Body of pancreas (tissue), 4 donors: Measurements from ENCODE around the gene TSNAX. TPM values are rescaled to one million over a fixed set of nuclear protein-coding genes. Genes with fewer than 3 reads are reported as not detected.

Experiments used
- ATAC-seq: fragments of 150-250 bp; one replicate; pipeline ENCODE4 v1.9.1; 2016
- DNase-seq, 4 donors: peaks; one replicate each; pipeline ENCODE4 v3.0.0-alpha.2; 2019
- H3K27ac ChIP-seq, 4 donors: fragments of 200-600 bp; sonication (generic); 1 replicate in 3 of 4; 2 replicates in 1 of 4; pipeline versions ENCODE4 v1.5.1 to v1.6.1; 2016 to 2019; ENCODE audit warnings: mild to moderate bottlenecking in 1 of 4, mixed read lengths in 1 of 4, moderate library complexity in 1 of 4
- H3K27me3 ChIP-seq, 2 donors: fragments of 200-600 bp; sonication (generic); one replicate each; pipeline ENCODE4 v1.6.0; 2016; ENCODE audit warnings: mild to moderate bottlenecking in 1 of 2
- H3K36me3 ChIP-seq, 2 donors: fragments of 200-600 bp; sonication (generic); replicated peaks in 1 of 2; 2 replicates each; pipeline ENCODE4 v1.5.1; 2016; ENCODE audit warnings: low read depth in 2 of 2; ENCODE audit not compliant: insufficient read depth in 1 of 2
- H3K4me1 ChIP-seq: fragments of 200-600 bp; sonication (generic); one replicate; pipeline ENCODE4 v1.6.0; 2016
- H3K4me3 ChIP-seq, 2 donors: fragments of 200-600 bp; sonication (generic); 1 replicate in 1 of 2; 2 replicates in 1 of 2; pipeline ENCODE4 v1.5.1; 2016 to 2019
- H3K9me3 ChIP-seq, 3 donors: fragments of 200-600 bp; sonication (generic); 1 replicate in 2 of 3; 2 replicates in 1 of 3; pipeline ENCODE4 v1.5.1; 2016
- CTCF ChIP-seq, 7 experiments: fragments of 450-650 bp in 4 of 7; fragments of 200-600 bp in 3 of 7; sonication (generic) in 3 of 7; IDR thresholded peaks; one replicate each; pipeline ENCODE4 v1.5.1; 2016 to 2019; ENCODE audit warnings: antibody characterized with exemption in 7 of 7
- POLR2A ChIP-seq, 3 donors: fragments of 450-650 bp; IDR thresholded peaks; one replicate each; pipeline ENCODE4 v1.6.1; 2016; ENCODE audit warnings: antibody characterized with exemption in 3 of 3, mild to moderate bottlenecking in 2 of 3
- WGBS, 2 donors: methylation state at CpG; one replicate each; pipeline ENCODE4 v1.1.5; 2017; 5-methylcytosine and 5-hydroxymethylcytosine counted together
- intact Hi-C: fragments of 100-400 bp; cut with DNase I; formaldehyde crosslinking; loops from one replicate; pipeline ENCODE4 v1.15.1; 2023
- total RNA-seq, 2 donors: library from RNA; depleted of rRNA; stranded (reverse); fragments of >200 nt; gene quantifications; one replicate each; pipeline ENCODE4 v1.1.0, GENCODE V29; 2016

The TSNAX gene
- total RNA-seq, 2 donors from 2014 or later, result 4.0 to 11.9 TPM

GRCh38 chr1:231485029-231485784, 43.3 kb upstream of the TSNAX start:
- no peak overlapping the region for H3K4me3 ChIP-seq
- H3K36me3 ChIP-seq, result no peaks in the 10 kb centered on the region
- H3K9me3 ChIP-seq, result no peaks in the 10 kb centered on the region
- no peak overlapping the region for H3K27ac ChIP-seq
- DNase-seq (no peak), ATAC-seq (no peak)
- no peaks in the 10 kb centered on the region for H3K27me3 ChIP-seq
- intact Hi-C loops, result no loop called here
- WGBS, 2 donors, result 58 to 61% methylated on average over 6 of the region's 6 CpGs
- peaks cover 10% of the 10 kb centered on the region for H3K4me1 ChIP-seq
- no peak for TF ChIP-seq CTCF (IDR thresholded peaks at IDR 0.05)
- TF ChIP-seq POLR2A (IDR thresholded peaks at IDR 0.05), result no peak

- Histone ChIP-seq H3K4me3 (no peak overlapping the region), H3K27me3 (no peaks in the 10 kb centered on the region), H3K27ac (no peak overlapping the region), H3K36me3 (no peaks in the 10 kb centered on the region), H3K4me1 (peaks cover 10% of the 10 kb centered on the region), H3K9me3 (no peaks in the 10 kb centered on the region)
- 80 to 81% methylated on average over 1 of the region's 1 CpG for WGBS, 2 donors
- intact Hi-C loops, result no loop called here
- ATAC-seq, result no peak
- peak in 2 of 4 donors; percentile 3 to 15 for DNase-seq
- TF ChIP-seq CTCF (IDR thresholded peaks at IDR 0.05) (no peak), POLR2A (IDR thresholded peaks at IDR 0.05) (no peak)
These were observed 41.5 kb upstream of the TSNAX start for GRCh38 chr1:231487019-231487418.

- intact Hi-C loops, result no loop called here
- Histone ChIP-seq H3K4me1 (peaks cover 10% of the 10 kb centered on the region), H3K27ac (no peak overlapping the region), H3K4me3 (no peak overlapping the region), H3K9me3 (no peaks in the 10 kb centered on the region), H3K27me3 (no peaks in the 10 kb centered on the region), H3K36me3 (no peaks in the 10 kb centered on the region)
- ATAC-seq (no peak), DNase-seq (no peak)
- no peak for TF ChIP-seq CTCF (IDR thresholded peaks at IDR 0.05)
- 92 to 95% methylated on average over 3 of the region's 3 CpGs for WGBS, 2 donors
These were observed 40.6 kb upstream of the TSNAX start for GRCh38 chr1:231487910-231488309.

GRCh38 chr1:231493421-231494185, 34.9 kb upstream of the TSNAX start:
- H3K4me3 ChIP-seq, result no peak overlapping the region
- ATAC-seq, result no peak

More at GRCh38 chr1:231493421-231494185, 34.9 kb upstream of the TSNAX start:
- intact Hi-C loops, result no loop called here
- TF ChIP-seq POLR2A (IDR thresholded peaks at IDR 0.05) (no peak), CTCF (IDR thresholded peaks at IDR 0.05) (no peak)
- Histone ChIP-seq H3K27me3 (no peaks in the 10 kb centered on the region), H3K4me1 (no peaks in the 10 kb centered on the region), H3K36me3 (no peaks in the 10 kb centered on the region), H3K9me3 (peaks cover 0 to 5% (median 0%) of the 10 kb centered on the region in 3 donors), H3K27ac (no peak overlapping the region)
- no peak for DNase-seq
- WGBS, 2 donors, result 46 to 62% methylated on average over 6 of the region's 6 CpGs
